GM21423 (cell line): ENCODE results near the gene CHI3L1.

Experiments used
- ATAC-seq: cut with Tn5 transposase; IDR thresholded peaks from one replicate; pipeline ENCODE4 v1.9.1; 2021; ENCODE audit warnings: mild to moderate bottlenecking, moderate library complexity; ENCODE audit not compliant: unreplicated experiment

CHI3L1 gene

GRCh38 chr1:203181586-203182386, 4.7 kb downstream of the CHI3L1 start:
- ATAC-seq = no peak

GRCh38 chr1:203180611-203181330, 5.7 kb downstream of the CHI3L1 start:
- no peak for ATAC-seq

GRCh38 chr1:203179667-203180005, 6.9 kb downstream of the CHI3L1 start:
- no peak for ATAC-seq

- ATAC-seq = no peak
Measured at GRCh38 chr1:203178821-203179666, 7.5 kb downstream of the CHI3L1 start.

GRCh38 chr1:203178083-203178482, 8.4 kb downstream of the CHI3L1 start:
- no peak for ATAC-seq

DNA sequence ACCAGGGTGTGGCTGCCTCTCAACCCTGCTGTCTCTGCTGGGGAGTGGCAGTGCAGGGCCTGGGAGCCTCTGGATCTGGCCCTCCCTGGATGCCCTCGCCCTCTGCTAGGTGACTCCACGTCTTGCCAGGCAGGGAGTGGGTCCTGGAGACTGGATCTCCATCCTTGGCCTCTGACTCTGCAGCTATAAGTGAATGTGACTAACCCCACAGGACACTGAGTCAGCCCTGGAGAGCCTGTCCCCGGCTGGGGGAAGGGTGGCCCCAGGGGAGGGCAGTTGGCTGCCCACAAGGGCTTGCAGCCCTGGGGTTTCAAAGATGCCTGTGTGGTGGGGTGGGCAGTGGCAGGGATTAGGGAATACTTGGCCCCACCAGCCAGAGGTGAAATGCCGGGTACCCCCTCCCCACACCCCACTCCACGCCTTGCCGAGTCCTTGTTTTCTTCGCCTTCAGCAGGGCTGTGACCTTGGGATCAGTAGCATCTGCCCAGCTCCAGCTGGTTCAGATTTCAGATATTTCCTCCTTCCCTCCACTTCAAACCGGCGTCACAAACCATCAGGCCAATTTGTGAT, 8.9 kb downstream of the CHI3L1 start:
- ATAC-seq = no peak

GRCh38 chr1:203177036-203177405, 9.5 kb downstream of the CHI3L1 start:
- no peak for ATAC-seq

- no peak for ATAC-seq
Measured at GRCh38 chr1:203176273-203177035, 10.1 kb downstream of the CHI3L1 start.

DNA sequence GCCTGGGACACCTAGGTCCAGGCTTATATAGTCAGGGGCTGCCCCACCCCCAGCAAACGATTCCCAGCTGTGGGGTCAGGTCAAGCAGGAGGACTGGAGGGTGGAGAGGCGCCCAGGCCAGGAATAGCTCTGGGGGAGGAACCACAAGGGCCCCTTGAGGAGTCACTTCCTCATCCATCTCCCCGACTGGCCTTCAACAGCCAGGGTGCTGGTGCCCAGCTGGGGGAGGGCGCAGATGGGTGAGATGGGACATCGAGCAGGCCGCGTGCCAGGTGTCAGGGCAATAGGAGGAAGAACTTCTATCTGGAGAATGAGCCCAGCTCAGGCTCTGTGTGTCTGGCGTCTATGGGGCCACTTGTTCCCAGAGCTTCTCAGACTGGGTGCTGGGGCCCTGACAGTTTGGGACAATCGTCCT, 10.7 kb downstream of the CHI3L1 start:
- ATAC-seq = no peak

DNA sequence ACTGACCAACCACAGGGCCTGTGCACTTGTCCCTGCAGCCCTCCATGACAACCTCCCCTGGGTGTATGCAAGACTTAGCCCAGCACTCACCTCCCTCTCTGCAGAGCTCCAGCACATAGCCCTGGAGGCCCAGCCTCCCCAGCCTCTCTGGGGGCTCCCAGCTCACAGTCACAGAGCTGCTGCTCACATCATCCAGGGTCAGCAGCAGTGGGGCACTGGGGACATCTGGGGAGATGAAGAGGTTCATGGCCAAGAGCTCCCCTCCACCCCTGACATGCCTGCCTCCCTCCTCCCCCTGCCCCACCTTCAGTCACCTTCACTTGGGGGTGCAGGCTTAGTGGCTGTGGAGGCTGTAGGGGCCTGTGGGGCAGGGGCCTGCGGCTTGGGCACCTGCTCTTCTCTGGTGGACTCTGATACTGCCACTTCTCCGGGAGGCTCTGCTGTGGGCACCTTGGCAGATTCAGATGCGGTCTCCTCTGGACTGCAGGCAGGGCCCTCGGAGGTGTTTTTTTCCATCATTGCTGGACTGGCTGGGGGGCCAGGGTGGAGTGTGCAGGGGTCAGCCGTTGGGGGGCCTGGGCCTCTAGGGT, 11.2 kb downstream of the CHI3L1 start, which contains the start of gene MYBPH:
MYBPH (minus strand) TSS at position 590 of the 590 bp plus-strand sequence; CDS start at position 519, 71 bp downstream.
- no peak for ATAC-seq

GRCh38 chr1:203174324-203174985, 12.0 kb downstream of the CHI3L1 start:
- ATAC-seq = no peak

DNA sequence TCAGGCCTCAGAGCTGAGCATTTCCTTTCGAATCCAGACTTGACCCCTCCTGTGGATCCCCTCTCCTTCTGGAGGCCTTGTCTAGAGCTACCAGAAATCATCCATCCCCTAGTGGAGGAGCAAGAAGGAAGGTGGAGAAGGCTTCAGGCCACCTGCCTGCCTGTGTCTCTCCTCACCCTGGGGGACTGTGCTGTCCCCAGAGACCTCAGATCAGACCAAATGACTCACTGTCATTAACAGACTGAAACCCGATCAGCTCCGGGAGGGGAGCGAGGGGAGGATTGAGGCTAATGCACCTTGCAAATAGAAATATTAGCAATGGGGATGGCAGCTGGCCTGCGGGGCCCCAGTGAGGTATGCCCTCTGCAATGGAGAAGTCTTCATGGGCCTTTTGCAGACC, 12.9 kb downstream of the CHI3L1 start:
- ATAC-seq = peak; percentile 83

DNA sequence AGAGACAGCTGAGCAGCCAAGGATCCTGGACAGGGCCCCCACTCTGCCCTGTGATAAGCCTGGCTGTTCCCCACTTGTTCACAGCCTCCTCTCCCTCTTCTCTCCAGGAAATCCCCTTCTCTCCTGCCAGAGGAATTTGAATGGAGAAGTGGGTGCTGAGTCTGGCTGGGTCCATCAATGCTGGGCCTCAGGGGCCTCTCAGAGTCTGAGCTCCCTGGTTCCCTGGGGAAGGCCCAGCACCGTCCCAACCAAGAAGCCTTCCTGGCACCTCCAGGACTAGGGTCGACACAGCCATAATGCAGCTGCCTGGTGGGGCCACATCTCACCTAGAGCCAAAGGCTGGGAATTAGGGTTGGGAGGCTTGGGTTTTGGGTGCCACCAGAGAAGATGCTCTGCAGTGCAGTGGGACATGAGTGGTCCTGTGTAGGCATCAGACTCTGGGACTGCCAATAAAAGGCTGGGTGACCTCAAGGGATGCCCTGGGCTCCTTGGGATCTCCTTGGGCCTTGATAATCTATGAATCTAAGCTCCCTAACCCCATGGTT, 13.4 kb downstream of the CHI3L1 start:
- no peak for ATAC-seq

GRCh38 chr1:203172184-203173010, 14.1 kb downstream of the CHI3L1 start:
- no peak for ATAC-seq

GRCh38 chr1:203171341-203172183, 14.9 kb downstream of the CHI3L1 start:
- ATAC-seq = no peak

DNA sequence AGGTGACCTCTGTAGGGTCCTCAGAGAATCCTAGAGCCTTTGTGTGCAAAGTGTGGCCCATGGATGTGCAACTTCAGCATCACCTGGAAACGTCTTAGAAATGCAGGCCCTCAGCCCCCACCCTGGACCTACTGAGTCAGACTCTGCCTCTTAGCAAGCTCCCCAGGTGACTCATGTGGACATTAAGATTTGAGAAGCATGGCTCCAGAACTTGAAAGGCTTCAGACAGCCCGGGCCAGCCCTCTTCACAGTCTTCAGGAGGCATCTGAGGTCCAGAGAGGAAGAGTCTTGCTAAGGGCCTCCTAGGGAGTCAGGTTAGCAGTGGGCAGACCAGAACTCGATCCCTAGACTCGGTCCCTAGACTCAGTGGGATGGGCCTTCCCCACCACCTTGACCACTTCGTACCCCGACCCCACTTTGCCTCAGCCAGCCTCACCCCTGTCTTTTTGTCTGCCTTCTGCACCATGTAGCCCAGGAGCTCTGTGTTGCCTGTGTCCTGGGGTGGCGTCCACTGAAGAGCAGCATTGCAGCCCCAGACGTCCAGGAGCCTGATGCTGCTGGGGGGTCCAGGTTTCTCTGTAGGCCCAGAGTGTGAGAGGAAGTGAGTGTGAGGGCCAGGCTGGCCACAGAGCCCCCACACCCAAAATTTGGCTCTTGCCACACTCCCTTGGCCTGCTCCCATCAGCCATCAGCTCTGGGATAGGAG, 15.7 kb downstream of the CHI3L1 start:
- ATAC-seq = no peak
